Measurements from ENCODE around the gene GNG12. TPM values are rescaled to one million over a fixed set of nuclear protein-coding genes. Genes with fewer than 3 reads are reported as not detected.

The GNG12 gene
- polyA plus RNA-seq, 4 donors: 98.5 to 138 (median 128) TPM

DNA sequence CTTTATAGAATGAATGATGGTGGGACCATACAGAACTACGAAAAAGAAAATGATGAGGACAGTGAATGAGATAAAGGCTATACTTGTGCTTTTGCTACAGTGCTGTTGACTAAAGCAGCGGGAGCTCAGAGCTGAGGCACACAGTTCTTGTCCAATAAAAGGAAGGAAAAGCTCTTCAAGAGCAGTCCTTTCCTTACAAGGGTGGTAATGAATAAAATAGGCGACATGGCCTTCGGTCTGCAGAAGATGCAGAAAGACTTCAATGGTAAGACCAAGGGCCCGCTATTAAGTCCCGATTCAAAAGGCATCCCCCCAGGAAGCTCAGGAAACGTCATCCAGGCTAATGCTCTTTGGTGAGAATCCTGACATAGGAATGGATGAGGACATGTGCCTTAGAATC, 44.4 kb downstream of the GNG12 start:
- no peak for DNase-seq (ENCODE audit: low read depth in 4 of 4, low spot score in 3 of 4)

- DNase-seq (ENCODE audit: low read depth in 4 of 4, low spot score in 3 of 4): no peak
These were observed 45.0 kb downstream of the GNG12 start for GRCh38 chr1:67788238-67788790.

DNA sequence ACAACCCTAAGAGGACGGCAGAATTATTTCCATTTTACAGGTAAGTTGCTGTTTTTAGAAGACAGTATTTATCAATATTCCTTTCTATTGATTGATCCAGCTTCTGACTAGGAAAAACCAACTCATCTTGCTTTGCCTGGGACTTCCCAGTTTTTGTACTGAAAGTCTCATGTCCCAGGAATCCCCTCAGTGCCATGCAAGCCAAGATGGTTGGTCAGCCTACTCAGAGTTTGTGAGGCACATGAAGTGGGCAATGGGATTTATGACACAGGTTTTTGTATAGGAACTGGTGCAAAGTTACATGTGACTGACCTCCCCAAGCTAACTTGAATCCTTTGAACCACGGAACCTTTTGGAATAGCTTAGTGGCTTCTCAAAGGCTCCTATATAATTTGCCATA, 45.5 kb downstream of the GNG12 start:
- no peak for DNase-seq (ENCODE audit: low read depth in 4 of 4, low spot score in 3 of 4)

GRCh38 chr1:67785847-67786753, 47.2 kb downstream of the GNG12 start:
- no peak for DNase-seq (ENCODE audit: low read depth in 4 of 4, low spot score in 3 of 4)

GRCh38 chr1:67784545-67785186, 48.6 kb downstream of the GNG12 start:
- no peak for DNase-seq (ENCODE audit: low read depth in 4 of 4, low spot score in 3 of 4)

- no peak for DNase-seq (ENCODE audit: low read depth in 4 of 4, low spot score in 3 of 4)
These were observed 52.6 kb downstream of the GNG12 start for GRCh38 chr1:67780637-67781036.

- no peak for DNase-seq (ENCODE audit: low read depth in 4 of 4, low spot score in 3 of 4)
These were observed 55.8 kb downstream of the GNG12 start for GRCh38 chr1:67777440-67777839.

DNA sequence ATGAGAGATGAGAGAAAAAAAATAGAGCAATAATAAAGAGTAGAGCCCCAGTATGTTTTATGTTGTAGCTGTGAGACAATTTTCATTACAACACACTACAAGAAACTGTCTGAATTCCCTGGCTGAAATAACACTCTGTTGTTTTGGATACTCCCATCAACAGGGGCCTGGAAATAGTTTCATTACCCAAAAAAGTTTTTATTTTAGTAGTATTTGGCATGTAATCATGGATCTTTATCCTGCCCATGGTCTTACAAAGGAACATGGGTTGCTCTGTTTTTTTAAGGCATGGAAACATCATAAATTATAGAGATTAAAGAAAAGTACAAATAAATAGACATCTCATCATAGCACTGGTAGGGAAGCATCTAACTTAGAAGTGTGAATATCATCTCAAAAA, 56.3 kb downstream of the GNG12 start:
- DNase-seq (ENCODE audit: low read depth in 4 of 4, low spot score in 3 of 4): no peak

- no peak for DNase-seq (ENCODE audit: low read depth in 4 of 4, low spot score in 3 of 4)
These were observed 59.8 kb downstream of the GNG12 start for GRCh38 chr1:67773462-67773861.

GRCh38 chr1:67771749-67772148, 61.5 kb downstream of the GNG12 start:
- no peak for DNase-seq (ENCODE audit: low read depth in 4 of 4, low spot score in 3 of 4)

GRCh38 chr1:67771152-67771551, 62.1 kb downstream of the GNG12 start:
- DNase-seq (ENCODE audit: low read depth in 4 of 4, low spot score in 3 of 4): no peak

- no peak for DNase-seq (ENCODE audit: low read depth in 4 of 4, low spot score in 3 of 4)
These were observed 63.5 kb downstream of the GNG12 start for GRCh38 chr1:67769633-67770256.

DNA sequence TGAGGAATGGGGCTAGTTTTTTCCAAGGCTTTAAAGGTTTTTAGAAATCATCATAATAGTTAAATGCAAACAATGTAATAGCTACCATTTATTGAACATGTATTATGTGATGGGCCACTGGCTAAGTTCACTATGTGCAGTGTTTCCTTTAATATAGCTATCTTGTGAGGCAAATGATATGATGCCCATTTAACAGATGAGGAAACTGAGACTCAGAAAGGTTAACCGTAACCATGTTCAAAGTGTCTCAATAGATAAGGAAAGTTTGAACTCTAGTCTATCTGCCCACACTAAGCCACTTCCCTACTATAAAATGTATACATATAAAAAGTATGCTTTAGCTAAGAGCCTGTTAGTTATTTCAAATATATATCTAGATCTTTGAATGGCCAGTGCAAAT, 64.8 kb downstream of the GNG12 start:
- no peak for DNase-seq (ENCODE audit: low read depth in 4 of 4, low spot score in 3 of 4)

GRCh38 chr1:67767103-67767782, 66.0 kb downstream of the GNG12 start:
- no peak for DNase-seq (ENCODE audit: low read depth in 4 of 4, low spot score in 3 of 4)

DNA sequence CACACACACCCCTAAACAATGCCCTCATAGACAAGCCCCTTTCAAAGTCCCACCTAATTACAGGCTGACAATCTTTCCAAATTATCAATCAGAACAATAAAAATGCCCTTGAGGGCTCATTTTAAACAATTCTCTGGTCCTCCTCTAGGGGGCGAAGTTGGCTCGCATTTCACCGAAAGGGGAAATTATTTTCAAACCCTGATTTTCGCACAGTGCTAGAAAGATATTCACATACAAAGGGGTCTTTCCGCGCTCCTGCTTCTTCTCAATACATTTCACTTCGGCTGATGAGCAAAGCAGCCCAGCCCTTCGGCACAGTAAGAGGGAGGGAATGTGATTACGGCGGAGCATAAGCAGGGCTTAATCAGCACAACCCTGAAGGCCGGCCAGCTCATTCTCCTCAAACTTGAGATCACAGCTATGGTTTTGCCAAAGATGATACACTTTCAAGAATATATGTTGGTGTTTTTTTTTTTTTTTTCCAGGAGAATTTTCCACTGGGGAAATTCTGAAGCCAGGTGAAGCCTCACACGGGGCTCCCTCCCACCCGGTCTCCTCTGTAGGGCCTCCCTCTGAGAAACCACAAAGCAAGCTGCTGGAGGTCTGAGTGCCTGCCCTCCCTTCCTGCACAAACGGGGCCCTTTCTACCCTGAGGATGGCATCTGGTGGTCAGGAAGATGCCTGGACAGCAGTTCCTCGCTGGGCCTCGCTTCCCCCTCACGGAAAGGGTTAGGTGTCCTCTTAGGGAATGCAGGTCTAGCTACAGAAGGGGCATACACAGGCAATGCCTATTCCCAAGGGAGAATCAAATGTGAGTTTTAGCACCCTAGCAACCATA, 66.9 kb downstream of the GNG12 start:
- peak in 3 of 4 donors; percentile 43 to 61 (median 55) for DNase-seq (ENCODE audit: low read depth in 4 of 4, low spot score in 3 of 4)

- DNase-seq (ENCODE audit: low read depth in 4 of 4, low spot score in 3 of 4): no peak
These were observed 68.6 kb downstream of the GNG12 start for GRCh38 chr1:67764633-67765032.

DNA sequence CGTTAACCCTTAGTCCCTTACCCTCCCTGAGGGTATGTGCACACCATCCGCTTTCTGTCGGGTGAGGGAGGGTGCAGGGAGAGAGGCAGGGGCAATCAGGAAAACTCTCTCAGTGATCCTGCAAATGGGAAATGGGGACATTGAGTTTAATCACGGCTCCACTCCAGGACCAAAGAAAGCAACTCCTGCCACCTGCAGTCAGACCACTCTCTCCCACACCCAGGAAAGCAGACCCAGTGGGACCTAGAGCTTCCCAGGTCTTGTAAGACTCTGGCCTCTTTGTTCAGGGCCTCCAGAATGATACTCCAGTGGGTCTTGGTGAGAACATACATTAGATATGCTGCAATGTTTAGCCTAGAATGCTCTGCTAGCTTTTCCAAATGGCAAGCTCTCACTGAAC, 71.5 kb downstream of the GNG12 start:
- no peak for DNase-seq (ENCODE audit: low read depth in 4 of 4, low spot score in 3 of 4)

- no peak for DNase-seq (ENCODE audit: low read depth in 4 of 4, low spot score in 3 of 4)
These were observed 72.2 kb downstream of the GNG12 start for GRCh38 chr1:67761091-67761490.

- DNase-seq (ENCODE audit: low read depth in 4 of 4, low spot score in 3 of 4): peak in 2 of 4 donors; percentile 57 to 63
These were observed 73.0 kb downstream of the GNG12 start for GRCh38 chr1:67760030-67760821.
